NCI-H2196 (cell line): ENCODE data around the gene CPB2.
A peak's percentile ranks its signal among the peaks of the same experiment; 100 is the strongest.

Experiments used
- DNase-seq: peaks from one replicate; lab custom pipeline; 2025; ENCODE audit not compliant: unreplicated experiment; lab: John Stamatoyannopoulos, UW

Gene CPB2

GRCh38 chr13:46127358-46128023 lies 22.7 kb upstream of the CPB2 start:
- no peak for DNase-seq

GRCh38 chr13:46126552-46127357 lies 21.9 kb upstream of the CPB2 start:
- peak; percentile 71 for DNase-seq

GRCh38 chr13:46126056-46126455 lies 21.2 kb upstream of the CPB2 start:
- no peak for DNase-seq

- DNase-seq, result no peak
Observed at GRCh38 chr13:46124967-46125933, 20.4 kb upstream of the CPB2 start.

GRCh38 chr13:46124531-46124966 lies 19.7 kb upstream of the CPB2 start:
- no peak for DNase-seq

GRCh38 chr13:46122304-46122703 lies 17.5 kb upstream of the CPB2 start:
- DNase-seq, result no peak

- DNase-seq, result no peak
Observed at GRCh38 chr13:46121597-46122163, 16.8 kb upstream of the CPB2 start.

- no peak for DNase-seq
Observed at GRCh38 chr13:46121033-46121432, 16.2 kb upstream of the CPB2 start.

GRCh38 chr13:46119883-46120614 lies 15.2 kb upstream of the CPB2 start:
- peak; percentile 34 for DNase-seq

- no peak for DNase-seq
Observed at GRCh38 chr13:46116653-46117502, 12.0 kb upstream of the CPB2 start.

- DNase-seq, result no peak
Observed at GRCh38 chr13:46114613-46115012, 9.8 kb upstream of the CPB2 start.

- DNase-seq, result no peak
Observed at GRCh38 chr13:46113596-46113995, 8.8 kb upstream of the CPB2 start.

- DNase-seq, result no peak
Observed at GRCh38 chr13:46111151-46111550, 6.3 kb upstream of the CPB2 start.

GRCh38 chr13:46109451-46109850 lies 4.6 kb upstream of the CPB2 start:
- no peak for DNase-seq

GRCh38 chr13:46106839-46107371 lies 2.1 kb upstream of the CPB2 start:
- no peak for DNase-seq

GRCh38 chr13:46103037-46103436 lies 1.8 kb downstream of the CPB2 start:
- DNase-seq, result no peak

GRCh38 chr13:46102255-46102605 lies 2.6 kb downstream of the CPB2 start:
- no peak for DNase-seq

GRCh38 chr13:46101484-46102254 lies 3.2 kb downstream of the CPB2 start:
- DNase-seq, result no peak
